Tibial artery (tissue), 4 donors: ENCODE results near the gene SBK2.

Experiments used
- DNase-seq, 2 donors: peaks; one replicate each; pipeline ENCODE4 v3.0.0-alpha.2; 2019
- H3K27ac ChIP-seq, 2 donors: fragments of 200-600 bp; sonication (generic) in 1 of 2; 1 replicate in 1 of 2; 2 replicates in 1 of 2; pipeline ENCODE4 v1.5.1; 2018 to 2019; ENCODE audit warnings: mild to moderate bottlenecking in 1 of 2
- H3K27me3 ChIP-seq, 2 donors: fragments of 200-600 bp; sonication (generic) in 1 of 2; one replicate each; pipeline versions ENCODE4 v1.5.1 to v1.6.0; 2016 to 2019
- H3K36me3 ChIP-seq, 3 donors: fragments of 200-600 bp; sonication (generic) in 2 of 3; one replicate each; pipeline ENCODE4 v1.5.1; 2016 to 2019; ENCODE audit warnings: mild to moderate bottlenecking in 2 of 3
- H3K4me1 ChIP-seq, 4 donors: fragments of 200-600 bp; sonication (generic) in 2 of 4; 1 replicate in 3 of 4; 2 replicates in 1 of 4; pipeline ENCODE4 v1.5.1; 2016 to 2019
- H3K4me3 ChIP-seq, 2 donors: fragments of 200-600 bp; sonication (generic) in 1 of 2; 1 replicate in 1 of 2; 2 replicates in 1 of 2; pipeline ENCODE4 v1.5.1; 2018 to 2019; ENCODE audit warnings: mild to moderate bottlenecking in 2 of 2
- H3K9me3 ChIP-seq, 3 donors: fragments of 200-600 bp; sonication (generic) in 1 of 3; one replicate each; pipeline ENCODE4 v1.5.1; 2016 to 2019
- CTCF ChIP-seq, 2 experiments: fragments of 200-600 bp in 1 of 2; fragments of 450-650 bp in 1 of 2; IDR thresholded peaks; one replicate each; pipeline ENCODE4 v1.5.1; 2017 to 2019; ENCODE audit warnings: antibody characterized with exemption in 2 of 2, mild to moderate bottlenecking in 1 of 2, moderate library complexity in 1 of 2
- intact Hi-C: fragments of 100-400 bp; cut with DNase I; formaldehyde crosslinking; loops from one replicate; pipeline ENCODE4 v1.15.0; 2023; ENCODE audit warnings: low total_unique reads

SBK2 gene

GRCh38 chr19:55504981-55505380 is 32.0 kb downstream of the SBK2 start:
- TF ChIP-seq CTCF (IDR thresholded peaks at IDR 0.05): no peak
- no peak overlapping the region for H3K4me3 ChIP-seq
- intact Hi-C loops: loop anchor here (2.0 to 5.0 kb wide), 2 partner anchors 38 to 358 kb away; partner anchors contain the start of gene TNNT1
- peaks cover 0 to 13% (median 4%) of the 10 kb centered on the region in 4 donors for H3K4me1 ChIP-seq
- peaks cover 0 to 4% (median 0%) of the 10 kb centered on the region in 3 donors for H3K36me3 ChIP-seq
- H3K27me3 ChIP-seq: peaks cover 0 to 11% of the 10 kb centered on the region in 2 donors
- DNase-seq: no peak
- no peaks in the 10 kb centered on the region for H3K9me3 ChIP-seq
- no peak overlapping the region for H3K27ac ChIP-seq

GRCh38 chr19:55504252-55504603 is 32.7 kb downstream of the SBK2 start:
- no peak for DNase-seq
- H3K36me3 ChIP-seq: peaks cover 0 to 8% (median 0%) of the 10 kb centered on the region in 3 donors
- H3K27ac ChIP-seq: no peak overlapping the region
- H3K4me1 ChIP-seq: peaks cover 0 to 13% (median 4%) of the 10 kb centered on the region in 4 donors
- intact Hi-C loops: loop anchor here (2.0 to 5.0 kb wide), 2 partner anchors 37 to 357 kb away; partner anchors contain the start of gene TNNT1
- peaks cover 0 to 10% of the 10 kb centered on the region in 2 donors for H3K27me3 ChIP-seq
- no peaks in the 10 kb centered on the region for H3K9me3 ChIP-seq
- no peak for TF ChIP-seq CTCF (IDR thresholded peaks at IDR 0.05)
- peak overlapping the region in 1 of 2 donors; percentile 60 for H3K4me3 ChIP-seq

GRCh38 chr19:55503502-55504251 is 33.3 kb downstream of the SBK2 start:
- H3K27ac ChIP-seq: no peak overlapping the region
- no peaks in the 10 kb centered on the region for H3K9me3 ChIP-seq
- TF ChIP-seq CTCF (IDR thresholded peaks at IDR 0.05): peak; percentile 97 to 98
- H3K36me3 ChIP-seq: peaks cover 0 to 8% (median 0%) of the 10 kb centered on the region in 3 donors
- intact Hi-C loops: loop anchor here (2.0 to 5.0 kb wide), 2 partner anchors 37 to 356 kb away; partner anchors contain the start of gene TNNT1
- peaks cover 0 to 13% (median 4%) of the 10 kb centered on the region in 4 donors for H3K4me1 ChIP-seq
- peak; percentile 91 to 94 for DNase-seq
- H3K27me3 ChIP-seq: peaks cover 0 to 6% of the 10 kb centered on the region in 2 donors
- peak overlapping the region; percentile 40 to 60 for H3K4me3 ChIP-seq

GRCh38 chr19:55503157-55503501 is 33.8 kb downstream of the SBK2 start:
- Histone ChIP-seq H3K27ac (no peak overlapping the region), H3K4me3 (no peak overlapping the region), H3K36me3 (peaks cover 0 to 8% (median 0%) of the 10 kb centered on the region in 3 donors), H3K9me3 (no peaks in the 10 kb centered on the region), H3K27me3 (peaks cover 0 to 4% of the 10 kb centered on the region in 2 donors), H3K4me1 (peaks cover 0 to 13% (median 4%) of the 10 kb centered on the region in 4 donors)
- intact Hi-C loops: loop anchor here (5.0 kb wide), 1 partner anchor 356 kb away; the partner anchor contains the start of gene TNNT1
- DNase-seq: no peak
- TF ChIP-seq CTCF (IDR thresholded peaks at IDR 0.05): no peak

- Histone ChIP-seq H3K36me3 (peaks cover 0 to 8% (median 0%) of the 10 kb centered on the region in 3 donors), H3K4me1 (peaks cover 0 to 13% (median 4%) of the 10 kb centered on the region in 4 donors), H3K4me3 (no peak overlapping the region), H3K27ac (no peak overlapping the region), H3K9me3 (no peaks in the 10 kb centered on the region), H3K27me3 (no peaks in the 10 kb centered on the region)
- TF ChIP-seq CTCF (IDR thresholded peaks at IDR 0.05): no peak
- DNase-seq: no peak
- intact Hi-C loops: loop anchor here (5.0 kb wide), 1 partner anchor 355 kb away; the partner anchor contains the start of gene TNNT1
Observed at GRCh38 chr19:55502197-55502952, 34.6 kb downstream of the SBK2 start.
